Suprapubic skin (tissue), 4 donors: ENCODE measurements around the gene PRAMEF5.
"Not testable (repeated sequence)": the region's sequence is repeated elsewhere in the genome, so short reads cannot be mapped to it uniquely, and the experiment has no call there.

ENCODE experiments used
- CTCF ChIP-seq, 2 donors: fragments of 200-600 bp in 1 of 2; fragments of 450-650 bp in 1 of 2; sonication (generic) in 1 of 2; IDR thresholded peaks; one replicate each; pipeline ENCODE4 v1.5.1; 2016 to 2019; ENCODE audit warnings: antibody characterized with exemption in 2 of 2, mild to moderate bottlenecking in 1 of 2, moderate library complexity in 1 of 2
- EP300 ChIP-seq: sonication (generic); formaldehyde crosslinking; IDR thresholded peaks from one replicate; pipeline ENCODE4 v1.6.1; 2017; ENCODE audit warnings: antibody characterized with exemption
- POLR2A ChIP-seq, 2 donors: fragments of 450-650 bp; IDR thresholded peaks; one replicate each; pipeline ENCODE4 v1.6.1; 2017; ENCODE audit warnings: antibody characterized with exemption in 2 of 2, mild to moderate bottlenecking in 2 of 2, moderate library complexity in 2 of 2
- POLR2AphosphoS5 ChIP-seq, 3 donors: sonication (generic); formaldehyde crosslinking; IDR thresholded peaks; one replicate each; pipeline ENCODE4 v1.6.1; 2017; ENCODE audit warnings: antibody characterized with exemption in 3 of 3

GRCh38 chr1:13279617-13280016, 25.6 kb downstream of the PRAMEF5 start:
- not testable (repeated sequence) for TF ChIP-seq CTCF (IDR thresholded peaks at IDR 0.05); EP300; POLR2AphosphoS5 (IDR thresholded peaks at IDR 0.05); POLR2A (IDR thresholded peaks at IDR 0.05)
